ENCODE measurements around the gene SUMO2.

The SUMO2 gene

GRCh38 chr17:75205037-75205792, 22.5 kb upstream of the SUMO2 start, which contains the start of gene NUP85:
NUP85 (plus strand) TSS chr17:75205679; CDS start chr17:75205762, 83 bp downstream.
- H3K27me3 ChIP-seq (ENCODE audit: control insufficient read depth, low read length): no peaks in the 10 kb centered on the region
- H3K9me3 ChIP-seq (ENCODE audit: control insufficient read depth, insufficient read depth, low read length): no peaks in the 10 kb centered on the region
- H3K79me2 ChIP-seq (ENCODE audit: control insufficient read depth, low read length): peaks cover 62% of the 10 kb centered on the region
- H3F3A ChIP-seq (ENCODE audit: control insufficient read depth, insufficient read depth): peaks cover 5% of the 10 kb centered on the region; the same call in 1 of the 2 replicates
- no peak for TF ChIP-seq EZH2phosphoT487 (IDR thresholded peaks at IDR 0.05; ENCODE audit: borderline replicate concordance, low read length)
- TF ChIP-seq, protein P1, sequence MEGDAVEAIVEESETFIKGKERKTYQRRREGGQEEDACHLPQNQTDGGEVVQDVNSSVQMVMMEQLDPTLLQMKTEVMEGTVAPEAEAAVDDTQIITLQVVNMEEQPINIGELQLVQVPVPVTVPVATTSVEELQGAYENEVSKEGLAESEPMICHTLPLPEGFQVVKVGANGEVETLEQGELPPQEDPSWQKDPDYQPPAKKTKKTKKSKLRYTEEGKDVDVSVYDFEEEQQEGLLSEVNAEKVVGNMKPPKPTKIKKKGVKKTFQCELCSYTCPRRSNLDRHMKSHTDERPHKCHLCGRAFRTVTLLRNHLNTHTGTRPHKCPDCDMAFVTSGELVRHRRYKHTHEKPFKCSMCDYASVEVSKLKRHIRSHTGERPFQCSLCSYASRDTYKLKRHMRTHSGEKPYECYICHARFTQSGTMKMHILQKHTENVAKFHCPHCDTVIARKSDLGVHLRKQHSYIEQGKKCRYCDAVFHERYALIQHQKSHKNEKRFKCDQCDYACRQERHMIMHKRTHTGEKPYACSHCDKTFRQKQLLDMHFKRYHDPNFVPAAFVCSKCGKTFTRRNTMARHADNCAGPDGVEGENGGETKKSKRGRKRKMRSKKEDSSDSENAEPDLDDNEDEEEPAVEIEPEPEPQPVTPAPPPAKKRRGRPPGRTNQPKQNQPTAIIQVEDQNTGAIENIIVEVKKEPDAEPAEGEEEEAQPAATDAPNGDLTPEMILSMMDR (IDR thresholded peaks at IDR 0.05; ENCODE audit: low read depth, low read length, poor library complexity, severe bottlenecking): no peak
- H3K36me3 ChIP-seq (ENCODE audit: control insufficient read depth, low read length): peaks cover 31% of the 10 kb centered on the region
- peak within 1 kb of the TSS; percentile 79 for H3K4me2 ChIP-seq (ENCODE audit: low read length)
- peak within 1 kb of the TSS; percentile 71 for H3K27ac ChIP-seq (ENCODE audit: low read depth, low read length)
- peak within 1 kb of the TSS; percentile 88 for H3K4me3 ChIP-seq (ENCODE audit: low read length)
- H3K4me1 ChIP-seq (ENCODE audit: control insufficient read depth, low read length): peaks cover 12% of the 10 kb centered on the region
- no peaks in the 10 kb centered on the region for H3K9me2 ChIP-seq (replicated peaks; ENCODE audit: control insufficient read depth, low read length)
- no peaks in the 10 kb centered on the region for H4K20me1 ChIP-seq (ENCODE audit: control insufficient read depth, insufficient read depth, low read depth, low read length)

- Histone ChIP-seq H3F3A (ENCODE audit: control insufficient read depth, insufficient read depth) (peaks cover 2% of the 10 kb centered on the region; the same call in 1 of the 2 replicates), H3K9me2 (replicated peaks; ENCODE audit: control insufficient read depth, low read length) (no peaks in the 10 kb centered on the region), H3K9me3 (ENCODE audit: control insufficient read depth, insufficient read depth, low read length) (no peaks in the 10 kb centered on the region), H3K27me3 (ENCODE audit: control insufficient read depth, low read length) (no peaks in the 10 kb centered on the region), H3K79me2 (ENCODE audit: control insufficient read depth, low read length) (peaks cover 11% of the 10 kb centered on the region), H3K36me3 (ENCODE audit: control insufficient read depth, low read length) (no peaks in the 10 kb centered on the region), H4K20me1 (ENCODE audit: control insufficient read depth, insufficient read depth, low read depth, low read length) (no peaks in the 10 kb centered on the region), H3K4me1 (ENCODE audit: control insufficient read depth, low read length) (peaks cover 7% of the 10 kb centered on the region), H3K4me3 (ENCODE audit: low read length) (no peak overlapping the region), H3K27ac (ENCODE audit: low read depth, low read length) (no peak overlapping the region), H3K4me2 (ENCODE audit: low read length) (no peak overlapping the region)
- TF ChIP-seq, protein P1 (IDR thresholded peaks at IDR 0.05; ENCODE audit: low read depth, low read length, poor library complexity, severe bottlenecking): no peak
- TF ChIP-seq EZH2phosphoT487 (IDR thresholded peaks at IDR 0.05; ENCODE audit: borderline replicate concordance, low read length): no peak
Measured at GRCh38 chr17:75199886-75200618, 17.3 kb upstream of the SUMO2 start.

GRCh38 chr17:75194879-75195278, 12.1 kb upstream of the SUMO2 start:
- no peaks in the 10 kb centered on the region for H3K4me1 ChIP-seq (ENCODE audit: control insufficient read depth, low read length)
- no peaks in the 10 kb centered on the region for H3K9me3 ChIP-seq (ENCODE audit: control insufficient read depth, insufficient read depth, low read length)
- no peaks in the 10 kb centered on the region for H3F3A ChIP-seq (ENCODE audit: control insufficient read depth, insufficient read depth)
- no peak for TF ChIP-seq EZH2phosphoT487 (IDR thresholded peaks at IDR 0.05; ENCODE audit: borderline replicate concordance, low read length)
- TF ChIP-seq, protein P1 (IDR thresholded peaks at IDR 0.05; ENCODE audit: low read depth, low read length, poor library complexity, severe bottlenecking): no peak
- no peaks in the 10 kb centered on the region for H3K79me2 ChIP-seq (ENCODE audit: control insufficient read depth, low read length)
- H3K27me3 ChIP-seq (ENCODE audit: control insufficient read depth, low read length): no peaks in the 10 kb centered on the region
- no peaks in the 10 kb centered on the region for H4K20me1 ChIP-seq (ENCODE audit: control insufficient read depth, insufficient read depth, low read depth, low read length)
- H3K27ac ChIP-seq (ENCODE audit: low read depth, low read length): no peak overlapping the region
- H3K4me3 ChIP-seq (ENCODE audit: low read length): no peak overlapping the region
- H3K36me3 ChIP-seq (ENCODE audit: control insufficient read depth, low read length): no peaks in the 10 kb centered on the region
- no peaks in the 10 kb centered on the region for H3K9me2 ChIP-seq (replicated peaks; ENCODE audit: control insufficient read depth, low read length)
- no peak overlapping the region for H3K4me2 ChIP-seq (ENCODE audit: low read length)

Measured in DOHH2 (cell line).